ENCODE results near the gene MTA1. TPM values are rescaled to one million over a fixed set of nuclear protein-coding genes. Genes with fewer than 3 reads are reported as not detected.

The MTA1 gene
- total RNA-seq: 60.9 TPM

DNA sequence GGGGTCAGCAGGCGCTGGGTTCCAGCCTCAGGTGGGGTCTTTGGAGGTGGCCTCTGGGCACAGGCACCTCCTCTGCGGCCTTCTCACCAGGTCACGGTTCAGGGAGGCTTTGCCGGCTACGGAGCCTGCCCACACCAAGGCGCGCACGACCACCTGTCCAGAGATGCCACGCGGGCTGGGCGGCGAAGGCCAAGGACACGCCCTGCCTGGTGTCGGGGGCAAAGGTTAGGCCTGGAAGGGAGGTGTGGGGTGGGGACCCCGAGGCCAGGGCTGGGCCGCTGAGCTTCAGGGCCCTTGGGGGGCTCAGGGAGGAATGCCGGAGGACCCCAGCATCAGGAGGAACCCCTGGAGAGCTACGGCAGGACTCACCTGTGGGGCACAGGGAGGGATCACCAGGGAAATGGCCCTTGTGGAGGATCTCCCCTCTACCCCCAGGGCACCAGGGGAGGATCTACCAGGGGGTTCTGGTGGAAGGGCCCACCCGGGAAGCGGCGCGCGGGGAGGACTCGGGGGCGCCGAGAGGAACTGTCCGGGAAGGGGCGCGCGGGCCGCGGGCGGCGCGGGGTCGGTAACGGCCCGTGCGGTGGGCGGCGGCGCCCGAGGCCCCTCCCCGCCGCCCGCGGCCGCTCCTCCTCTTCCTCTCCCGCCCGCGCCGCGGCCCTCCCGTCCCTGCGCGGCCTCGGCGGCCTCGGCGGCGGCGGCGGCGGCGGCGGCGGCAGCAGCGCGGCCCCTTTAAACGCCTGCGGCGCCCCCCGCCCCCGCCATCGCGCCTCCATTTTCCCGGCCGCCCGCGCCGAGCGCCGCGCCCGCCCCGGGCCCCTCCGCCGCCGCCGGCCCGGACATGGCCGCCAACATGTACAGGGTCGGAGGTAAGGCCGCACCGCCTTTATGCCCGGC lies at the start of gene MTA1:
MTA1 (plus strand) TSS at position 633 of the 897 bp plus-strand sequence; CDS start at position 842, 209 bp downstream.
- peak; percentile 67 for DNase-seq

DNA sequence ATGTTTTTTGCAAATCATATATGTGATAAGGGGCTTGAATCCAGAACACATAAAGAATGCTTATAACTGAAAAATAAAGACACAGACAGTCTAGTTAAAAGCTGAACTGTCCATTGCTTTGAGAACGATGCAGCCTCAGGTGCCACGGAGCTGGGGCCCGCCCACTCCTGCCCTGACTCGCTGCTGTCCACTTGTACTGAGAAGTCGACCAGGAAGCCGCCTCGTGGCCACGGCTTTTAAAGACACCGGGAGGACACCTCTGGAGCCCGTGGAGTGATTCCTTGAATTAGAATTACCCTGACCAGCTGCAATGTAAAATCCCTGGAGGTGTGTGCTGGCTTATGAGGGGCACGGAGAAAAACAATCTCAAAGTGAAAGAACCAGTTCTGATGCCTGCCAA lies 45.2 kb upstream of the MTA1 start:
- DNase-seq: no peak

DNA sequence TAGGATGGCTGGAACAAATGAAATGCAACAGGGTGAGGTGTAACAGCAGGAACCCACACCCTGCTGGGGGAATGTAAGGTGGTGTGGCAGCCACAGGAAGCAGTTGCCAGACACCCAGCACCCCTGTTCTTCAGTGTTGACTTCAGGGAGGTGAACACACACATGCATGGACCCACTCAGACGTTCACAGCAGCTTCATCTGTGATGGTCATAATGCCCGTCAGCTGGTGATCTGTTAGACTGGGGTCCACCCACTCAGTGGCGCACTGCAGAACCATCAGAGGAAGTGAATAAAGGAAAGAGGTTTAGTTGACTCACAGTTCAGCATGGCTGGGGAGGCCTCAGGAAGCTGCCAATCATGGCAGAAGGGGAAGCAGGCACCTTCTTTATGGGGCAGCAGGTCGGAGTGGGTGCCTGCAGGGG lies 44.0 kb upstream of the MTA1 start:
- DNase-seq: no peak

DNA sequence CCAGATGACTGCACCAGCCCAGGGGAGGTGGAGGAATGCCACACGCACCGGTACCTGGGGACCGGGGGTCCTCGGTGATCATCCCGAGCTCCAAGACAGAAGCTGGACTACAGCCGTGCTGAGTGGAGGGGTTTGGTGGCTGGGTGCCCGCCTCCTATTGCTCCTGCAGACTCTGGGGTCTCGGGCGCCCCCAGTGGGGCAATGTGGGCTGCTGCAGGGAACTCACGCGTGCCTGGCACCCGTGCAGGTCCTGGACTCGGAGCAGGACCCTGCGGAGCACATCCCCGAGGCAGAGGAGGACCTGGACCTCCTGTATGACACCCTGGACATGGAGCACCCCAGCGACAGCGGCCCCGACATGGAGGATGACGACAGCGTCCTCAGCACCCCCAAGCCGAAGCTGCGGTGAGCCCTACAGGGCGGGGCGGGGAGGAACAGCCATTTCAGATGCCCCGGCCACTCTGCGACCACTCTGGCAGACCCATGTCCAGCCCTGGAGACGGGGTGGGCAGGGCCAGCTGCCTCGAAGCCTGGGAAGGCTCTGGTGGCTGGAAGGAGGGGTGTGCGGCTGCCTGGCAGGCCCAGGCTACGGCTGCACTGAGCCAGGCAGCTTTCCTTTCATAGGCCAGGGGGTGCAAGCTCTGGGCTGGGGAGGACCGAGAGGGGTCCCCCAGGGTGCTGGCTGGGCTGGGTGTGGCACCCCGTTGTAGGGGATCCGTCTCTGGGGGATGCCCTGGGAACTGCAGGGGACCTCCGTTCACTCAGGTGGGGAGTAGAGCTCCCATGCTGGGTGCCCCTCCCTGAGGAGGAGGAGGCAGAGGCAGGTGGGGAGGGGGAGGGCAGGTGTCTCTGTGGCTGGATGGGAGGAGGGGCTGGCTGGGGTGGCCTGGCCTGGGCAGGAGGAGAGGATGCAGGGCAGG lies 42.8 kb upstream of the MTA1 start:
- no peak for DNase-seq

DNA sequence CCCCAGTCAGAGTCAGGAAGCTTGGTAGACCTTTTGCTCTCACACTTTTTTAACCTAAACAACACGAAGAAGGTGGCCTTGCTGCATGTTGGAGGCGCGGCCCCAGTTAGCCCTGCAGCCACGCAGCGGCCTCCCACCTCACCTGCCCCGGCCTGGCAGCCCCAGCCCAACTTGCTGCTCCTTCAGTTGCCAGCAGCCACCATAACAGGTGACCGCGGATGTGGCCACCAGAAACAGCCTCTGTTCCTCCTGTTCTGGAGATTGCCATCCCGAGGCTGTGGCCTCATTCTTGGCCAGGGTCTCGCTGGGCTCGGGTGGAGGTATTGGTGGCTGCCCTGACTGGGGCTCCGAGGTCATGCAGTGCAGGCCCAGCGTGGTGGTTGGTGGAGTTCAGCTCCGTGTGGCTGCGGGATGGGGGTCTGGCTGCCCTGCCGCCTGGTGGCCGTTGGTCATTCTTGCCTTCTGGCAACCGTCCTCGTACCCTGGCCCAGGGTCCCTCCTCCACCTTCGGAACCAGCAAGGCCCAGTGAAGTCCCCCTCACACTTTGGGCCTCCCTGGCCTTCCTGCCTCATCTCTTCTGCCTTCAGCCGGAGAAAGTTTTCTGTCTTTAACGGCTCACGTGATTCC lies 42.0 kb upstream of the MTA1 start:
- DNase-seq: no peak

DNA sequence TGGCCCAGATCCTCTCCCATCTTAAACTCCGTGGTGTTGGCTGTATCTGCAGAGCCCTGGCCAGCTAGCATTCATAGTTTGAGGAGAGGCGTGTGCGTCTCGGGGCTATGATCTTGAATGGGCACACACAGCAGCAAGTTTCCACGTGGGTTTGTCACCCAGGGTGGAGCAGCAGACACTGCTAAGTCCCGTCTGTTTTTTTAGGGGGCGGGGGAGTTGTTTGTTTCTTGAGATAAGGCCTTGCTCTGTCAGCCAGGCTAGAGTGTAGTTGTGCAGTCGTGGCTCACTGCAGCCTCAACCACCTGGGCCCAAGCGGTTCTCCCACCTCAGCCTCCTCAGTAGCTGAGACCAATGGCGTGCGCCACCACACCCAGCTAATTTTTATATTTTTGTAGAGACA lies 41.4 kb upstream of the MTA1 start:
- DNase-seq: no peak

DNA sequence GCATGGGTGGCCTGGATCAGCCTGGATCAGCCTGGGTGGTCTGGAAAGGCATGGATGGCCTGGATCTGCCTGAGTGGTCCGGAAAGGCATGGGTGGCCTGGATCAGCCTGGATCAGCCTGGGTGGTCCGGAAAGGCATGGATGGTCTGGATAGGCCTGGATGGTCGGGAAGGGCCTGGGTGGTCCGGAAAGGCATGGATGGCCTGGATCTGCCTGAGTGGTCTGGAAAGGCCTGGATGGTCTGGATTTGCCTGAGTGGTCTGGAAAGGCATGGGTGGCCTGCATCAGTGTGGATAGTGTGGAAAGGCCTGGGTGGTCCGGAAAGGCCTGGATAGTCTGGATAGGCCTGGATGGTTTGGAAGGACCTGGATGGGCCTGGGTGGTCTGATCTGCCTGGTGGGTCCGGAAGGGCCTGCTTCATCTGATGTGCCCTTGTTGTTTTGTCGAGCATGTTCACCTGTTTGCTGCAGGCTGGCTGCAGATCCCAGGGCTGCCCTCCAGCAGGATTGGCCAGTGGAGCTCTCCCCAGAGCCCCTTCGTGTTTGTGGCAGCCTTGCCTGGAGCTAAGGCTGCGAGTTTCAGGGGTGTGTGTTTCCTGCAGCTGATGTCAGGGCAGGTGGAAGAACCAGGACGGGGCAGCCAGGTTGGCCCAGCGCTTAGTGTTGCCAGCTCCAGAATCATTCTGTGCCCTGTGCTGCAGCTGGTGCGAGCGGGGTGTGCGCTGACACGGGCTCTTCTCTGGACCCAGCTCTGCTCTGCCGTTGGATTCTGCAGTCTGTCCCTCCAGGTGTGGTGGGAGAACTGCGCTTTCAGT lies 40.5 kb upstream of the MTA1 start:
- DNase-seq: no peak

DNA sequence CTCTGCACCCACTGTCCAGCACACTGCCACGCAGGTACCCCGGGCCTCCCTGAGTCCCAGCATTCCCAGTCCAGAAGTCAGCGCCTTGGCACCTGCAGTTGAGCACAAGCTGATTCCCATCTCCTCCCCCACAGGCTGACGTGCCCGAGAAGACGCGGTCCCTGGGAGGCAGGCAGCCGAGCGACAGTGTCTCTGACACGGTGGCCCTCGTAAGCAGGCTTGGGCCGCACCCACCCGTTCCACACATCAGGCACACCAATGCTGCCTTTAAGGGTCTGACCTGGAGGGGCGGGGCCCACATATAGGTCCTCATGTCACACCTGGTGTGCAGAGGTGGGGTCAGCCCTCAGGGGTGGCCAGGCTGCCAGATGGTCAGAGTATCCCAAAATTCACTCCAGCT lies 39.7 kb upstream of the MTA1 start:
- DNase-seq: no peak

DNA sequence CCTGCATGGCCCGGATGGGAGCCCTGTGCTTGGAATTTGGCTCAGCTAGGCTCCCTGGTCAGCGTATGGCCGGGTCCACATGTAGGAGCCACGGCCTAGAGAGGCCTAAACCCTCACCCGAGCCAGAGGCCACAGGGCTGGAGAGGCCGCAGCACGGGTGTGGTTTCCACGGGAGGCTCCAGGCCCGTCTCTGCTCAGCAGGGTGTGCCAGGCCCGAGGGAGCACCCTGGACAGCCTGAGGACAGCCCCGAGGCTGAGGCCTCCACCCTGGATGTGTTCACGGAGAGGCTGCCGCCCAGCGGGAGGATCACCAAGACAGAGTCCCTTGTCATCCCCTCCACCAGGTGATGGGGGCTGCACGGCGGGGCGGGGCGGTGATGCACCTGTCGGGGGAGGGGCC lies 38.9 kb upstream of the MTA1 start:
- DNase-seq: no peak

DNA sequence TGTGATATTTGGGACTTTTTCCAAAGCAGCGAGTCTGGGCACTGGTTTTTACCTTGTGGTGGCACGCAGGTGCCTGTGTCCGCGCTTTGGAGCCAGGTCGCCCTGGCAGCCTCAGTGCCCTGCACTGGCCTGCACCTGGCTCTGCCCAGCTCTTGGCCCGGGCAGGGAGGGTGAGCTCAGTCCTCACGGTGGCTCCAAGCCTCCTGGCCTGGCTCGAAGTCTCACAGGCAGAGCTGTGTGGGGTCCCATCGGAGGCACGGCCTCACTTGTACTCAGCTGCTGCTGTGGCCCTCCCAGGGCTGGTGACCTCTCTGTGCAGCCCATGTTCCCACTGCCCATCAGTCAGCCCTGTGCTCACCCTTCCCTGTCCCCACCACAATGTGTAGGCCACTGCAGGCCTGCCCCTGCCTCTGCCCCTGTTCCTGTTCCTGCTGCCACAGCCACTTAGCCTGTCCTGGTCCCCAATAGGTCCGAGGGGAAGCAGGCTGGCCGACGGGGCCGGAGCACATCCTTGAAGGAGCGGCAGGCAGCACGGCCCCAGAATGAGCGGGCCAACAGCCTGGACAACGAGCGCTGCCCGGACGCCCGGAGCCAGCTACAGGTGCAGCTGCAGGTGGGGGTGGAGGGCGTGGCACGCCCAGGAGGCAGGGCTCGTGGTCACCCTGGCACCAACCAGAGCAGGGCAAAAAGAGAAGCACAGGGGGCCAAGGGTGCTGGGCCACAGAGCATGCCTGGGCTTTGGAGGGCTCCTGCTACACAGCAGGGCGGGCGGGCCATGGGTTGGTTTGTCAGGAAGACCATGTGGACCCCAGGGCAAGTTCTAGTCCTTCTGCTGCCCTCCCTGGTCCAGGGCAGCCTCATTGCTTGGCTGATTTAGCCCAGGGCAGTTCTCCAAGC lies 37.9 kb upstream of the MTA1 start:
- DNase-seq: no peak

DNA sequence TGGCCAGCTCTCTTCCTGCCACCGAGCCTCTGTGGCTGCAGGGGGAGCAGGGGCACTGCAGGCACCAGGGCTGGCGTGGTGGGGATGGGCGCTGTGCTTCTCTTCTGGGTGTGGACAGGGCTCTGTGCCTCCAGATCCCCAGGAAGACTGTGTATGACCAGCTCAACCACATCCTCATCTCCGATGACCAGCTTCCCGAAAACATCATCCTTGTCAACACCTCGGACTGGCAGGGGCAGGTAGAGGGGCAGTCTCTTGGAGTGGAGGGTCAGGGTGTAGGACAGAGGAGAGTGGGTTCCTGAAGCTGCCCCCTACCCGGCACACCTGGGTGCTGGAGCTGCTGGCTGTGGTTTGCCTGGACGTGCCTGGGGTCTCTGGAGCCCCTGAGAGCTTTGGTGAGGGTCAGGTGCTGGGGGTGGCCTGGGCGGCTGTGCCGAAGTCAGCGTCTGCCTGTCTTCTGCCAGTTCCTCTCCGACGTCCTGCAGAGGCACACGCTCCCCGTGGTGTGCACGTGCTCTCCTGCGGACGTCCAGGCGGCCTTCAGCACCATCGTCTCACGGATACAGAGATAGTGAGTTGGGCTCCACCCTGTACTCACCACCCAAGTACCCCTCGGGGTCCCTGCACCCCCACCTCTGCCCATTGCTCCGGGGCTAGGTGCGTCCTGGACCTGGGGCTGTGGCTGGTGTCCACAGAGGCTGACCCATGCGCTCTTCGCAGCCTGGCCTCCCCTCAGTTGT lies 37.1 kb upstream of the MTA1 start:
- DNase-seq: no peak

DNA sequence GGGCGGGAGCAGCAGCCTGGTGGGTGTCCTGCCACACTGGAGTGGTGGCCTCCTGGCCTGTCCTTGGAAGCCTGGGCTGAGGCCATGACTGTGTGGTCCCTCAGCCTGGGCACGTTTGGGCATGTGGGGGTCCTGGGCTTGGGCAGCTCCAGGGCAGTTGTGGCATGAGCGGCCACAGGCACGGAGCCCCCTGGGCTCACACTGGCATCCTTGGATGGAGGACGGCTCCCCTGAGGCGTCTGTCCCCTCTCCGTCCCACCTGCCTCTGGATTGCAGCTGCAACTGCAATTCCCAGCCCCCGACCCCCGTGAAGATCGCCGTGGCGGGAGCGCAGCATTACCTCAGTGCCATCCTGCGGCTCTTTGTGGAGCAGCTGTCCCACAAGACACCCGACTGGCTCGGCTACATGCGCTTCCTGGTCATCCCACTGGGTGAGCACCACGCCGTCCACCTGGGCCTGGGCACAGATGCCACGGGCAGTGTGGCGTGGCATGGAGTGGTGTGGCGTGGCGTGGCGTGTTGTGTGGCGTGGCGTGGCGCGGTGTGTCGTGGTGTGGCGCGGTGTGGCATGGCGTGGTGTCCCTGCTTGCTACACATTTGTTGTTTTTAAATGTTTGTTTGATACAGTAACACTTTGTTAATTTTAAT lies 36.4 kb upstream of the MTA1 start:
- no peak for DNase-seq

DNA sequence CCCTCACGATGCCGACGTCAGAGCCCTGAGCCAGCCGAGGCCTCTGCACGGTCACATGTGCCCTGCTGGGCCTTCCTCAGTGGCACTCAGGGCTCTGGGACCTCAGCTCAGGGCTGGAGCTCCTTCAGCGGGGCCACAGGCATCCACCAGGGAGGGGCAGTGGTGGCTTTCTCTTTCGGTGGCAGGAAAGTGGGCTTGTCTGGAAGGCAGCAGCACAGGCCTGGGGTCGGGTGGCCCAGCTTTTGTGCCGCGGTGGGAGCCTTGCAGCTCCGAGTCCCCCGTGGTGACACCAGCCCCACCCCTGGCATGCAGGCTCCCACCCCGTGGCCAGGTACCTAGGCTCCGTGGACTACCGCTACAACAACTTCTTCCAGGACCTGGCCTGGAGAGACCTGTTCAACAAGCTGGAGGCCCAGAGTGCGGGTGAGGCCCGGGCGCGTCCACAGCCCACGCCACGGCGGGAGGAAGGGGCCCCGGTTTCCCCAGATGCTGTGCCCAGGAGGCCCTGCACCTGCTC lies 35.5 kb upstream of the MTA1 start:
- DNase-seq: no peak

DNA sequence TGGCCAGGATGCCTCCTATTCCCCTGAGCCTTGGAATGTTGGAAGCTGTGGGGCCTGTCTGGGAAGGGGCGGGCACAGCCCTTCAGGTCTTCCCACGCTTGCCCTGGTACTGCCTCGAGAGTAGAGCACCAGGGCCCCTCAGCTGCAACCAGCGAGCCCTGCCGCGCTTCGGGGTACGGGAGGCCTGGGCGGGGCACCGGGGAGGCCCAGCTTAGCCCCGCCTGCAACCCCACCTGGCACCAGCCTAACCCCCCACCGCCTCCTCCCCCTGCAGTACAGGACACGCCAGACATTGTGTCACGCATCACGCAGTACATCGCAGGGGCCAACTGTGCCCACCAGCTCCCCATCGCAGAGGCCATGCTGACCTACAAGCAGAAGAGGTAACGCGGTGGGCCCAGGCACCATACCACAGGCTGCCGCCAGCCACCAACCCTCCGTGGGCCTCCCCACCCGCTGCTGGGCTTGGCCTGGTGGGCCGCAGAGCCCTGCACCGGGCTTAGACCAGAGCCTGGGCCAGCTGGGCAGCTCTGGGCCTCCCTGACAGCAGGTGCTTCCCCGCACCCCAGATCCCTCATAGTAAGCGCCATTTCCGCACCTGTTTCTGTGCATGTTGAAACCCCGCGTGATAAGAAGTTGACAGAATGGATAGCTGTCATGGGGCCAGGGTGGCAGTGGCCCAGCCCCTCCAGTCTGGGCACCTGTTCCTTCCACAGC lies 34.9 kb upstream of the MTA1 start:
- DNase-seq: peak; percentile 44

DNA sequence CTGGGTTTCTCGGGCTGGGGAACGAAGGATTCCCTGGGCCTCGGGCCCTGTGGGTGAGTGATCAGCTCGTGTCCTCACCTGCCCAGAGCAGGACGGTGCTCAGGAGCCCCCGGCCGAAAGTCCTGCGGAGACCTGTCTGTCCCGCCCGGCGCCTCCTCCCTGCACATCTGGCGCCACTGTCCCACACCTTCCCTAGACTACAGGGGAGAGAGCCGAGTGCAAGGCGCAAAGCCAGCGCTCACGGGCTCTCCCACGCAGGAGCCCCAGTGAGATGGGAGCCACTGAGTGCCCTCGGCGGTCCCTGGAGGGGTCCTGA lies 34.3 kb upstream of the MTA1 start:
- no peak for DNase-seq

DNA sequence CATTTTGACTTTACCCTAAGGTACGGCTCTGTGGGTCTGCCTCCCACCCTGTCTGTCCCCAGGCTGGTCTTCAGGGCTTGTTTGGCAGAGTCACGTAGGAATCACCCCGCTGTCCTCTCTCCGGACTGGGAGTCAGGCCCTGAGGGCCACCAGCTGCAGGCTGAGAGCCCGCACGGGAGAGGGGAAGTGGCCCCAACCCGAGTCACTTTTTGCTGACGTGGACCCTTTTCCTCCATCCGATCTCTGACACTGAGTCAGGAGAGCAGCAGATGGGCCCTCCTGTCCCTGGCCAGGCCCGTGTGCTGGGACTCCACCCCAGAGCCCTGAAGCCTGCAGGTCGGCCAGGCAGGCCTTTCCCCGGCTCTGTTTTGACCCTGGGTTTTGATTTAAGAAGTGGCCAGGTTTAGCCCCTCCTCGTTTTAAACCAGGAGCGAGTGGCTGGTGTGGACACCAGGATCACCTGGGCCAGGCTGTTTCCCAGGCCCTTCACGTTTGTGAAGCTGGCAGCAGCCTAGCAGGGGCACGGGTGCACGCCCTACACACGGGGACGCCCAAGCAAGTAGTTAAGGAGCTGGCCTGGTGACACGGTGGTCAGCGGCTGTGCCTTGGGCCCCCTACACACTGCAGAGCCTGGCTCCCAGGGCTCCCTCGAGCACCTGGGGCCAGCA lies 33.8 kb upstream of the MTA1 start:
- no peak for DNase-seq

DNA sequence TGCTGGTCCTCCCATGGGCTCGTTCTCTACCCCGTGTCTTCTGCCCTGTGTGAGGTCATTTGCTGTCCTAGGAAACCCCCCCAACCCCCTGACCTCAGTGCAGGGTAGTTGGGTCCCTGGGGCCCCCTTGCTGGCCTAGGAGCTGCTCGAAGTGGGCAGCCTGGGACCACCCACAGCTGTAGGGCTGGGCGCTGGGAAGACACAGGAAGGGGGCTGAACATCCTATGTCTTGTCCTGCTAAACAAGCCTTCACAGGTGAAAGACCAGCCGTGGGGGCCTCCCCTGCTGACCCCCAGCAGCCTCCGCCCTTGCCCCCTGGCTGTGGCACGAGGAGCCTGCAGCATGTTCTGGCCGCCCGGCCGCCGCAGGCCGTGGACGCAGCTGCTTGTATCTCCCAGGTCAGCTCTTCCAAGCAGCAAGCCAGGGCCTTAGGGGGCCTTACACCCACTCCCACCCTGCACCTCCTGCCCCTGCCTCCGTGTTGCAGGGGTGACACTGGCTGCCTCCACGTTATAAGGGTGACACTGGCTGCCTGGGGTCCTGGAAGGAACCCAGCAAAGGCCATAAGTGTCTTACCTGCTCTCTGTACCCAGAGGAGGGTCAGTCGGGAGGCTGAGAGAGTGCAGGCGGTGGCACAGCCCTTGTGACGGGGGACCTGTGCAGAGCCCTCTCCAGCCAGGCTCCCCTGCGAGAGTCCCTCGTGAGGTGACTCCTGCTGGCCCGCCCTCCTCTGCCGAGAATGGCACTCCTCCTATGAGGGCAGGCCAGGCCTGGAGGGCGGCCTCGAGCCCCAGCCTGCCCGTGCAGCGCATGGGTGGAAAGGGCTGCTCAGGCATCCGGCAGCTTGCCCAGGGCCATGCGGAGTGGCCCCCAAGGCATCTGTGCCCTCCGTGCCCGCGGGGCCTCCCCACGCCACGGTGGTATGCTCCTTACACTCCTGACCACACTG lies 32.8 kb upstream of the MTA1 start:
- no peak for DNase-seq

Measured in tongue (tissue), 2 donors.